ENCODE results near the gene ZNF691.
"Not testable (repeated sequence)": the region's sequence is repeated elsewhere in the genome, so short reads cannot be mapped to it uniquely, and the experiment has no call there.

The ZNF691 gene

GRCh38 chr1:42832641-42833240 lies 13.7 kb upstream of the ZNF691 start:
- no peak for DNase-seq

- no peak for DNase-seq
Observed at GRCh38 chr1:42833981-42834380, 12.4 kb upstream of the ZNF691 start.

GRCh38 chr1:42834803-42835202 lies 11.6 kb upstream of the ZNF691 start:
- no peak for DNase-seq

GRCh38 chr1:42835422-42835821 lies 11.0 kb upstream of the ZNF691 start:
- DNase-seq: peak; percentile 25

- no peak for DNase-seq
Observed at GRCh38 chr1:42837709-42838108, 8.7 kb upstream of the ZNF691 start.

GRCh38 chr1:42838482-42839190 lies 7.8 kb upstream of the ZNF691 start:
- no peak for DNase-seq

GRCh38 chr1:42841010-42841409 lies 5.4 kb upstream of the ZNF691 start:
- no peak for DNase-seq

GRCh38 chr1:42841440-42842147 lies 4.8 kb upstream of the ZNF691 start:
- no peak for DNase-seq

GRCh38 chr1:42844592-42845140 lies 1.7 kb upstream of the ZNF691 start:
- DNase-seq: no peak

GRCh38 chr1:42845193-42845592 lies 1.2 kb upstream of the ZNF691 start:
- DNase-seq: no peak

GRCh38 chr1:42845866-42846256 lies 552 bp upstream of the ZNF691 start:
- DNase-seq: no peak

- no peak for DNase-seq
Observed at GRCh38 chr1:42847111-42847595, 740 bp downstream of the ZNF691 start.

- DNase-seq: no peak
Observed at GRCh38 chr1:42847721-42848460, 1.5 kb downstream of the ZNF691 start.

- DNase-seq: no peak
Observed at GRCh38 chr1:42848823-42849537, 2.6 kb downstream of the ZNF691 start.

GRCh38 chr1:42849944-42850343 lies 3.5 kb downstream of the ZNF691 start:
- DNase-seq: no peak

- no peak for DNase-seq
Observed at GRCh38 chr1:42851420-42851819, 5.0 kb downstream of the ZNF691 start.

- no peak for DNase-seq
Observed at GRCh38 chr1:42851960-42852607, 5.7 kb downstream of the ZNF691 start.

- no peak for DNase-seq
Observed at GRCh38 chr1:42852608-42852980, 6.2 kb downstream of the ZNF691 start.

- DNase-seq: no peak
Observed at GRCh38 chr1:42853116-42853884, 6.9 kb downstream of the ZNF691 start.

- DNase-seq: not testable (repeated sequence)
Observed at GRCh38 chr1:42856554-42856953, 10.1 kb downstream of the ZNF691 start.

- not testable (repeated sequence) for DNase-seq
Observed at GRCh38 chr1:42859366-42859765, 13.0 kb downstream of the ZNF691 start.
